ENCODE results near the gene CD164L2.

The CD164L2 gene

GRCh38 chr1:27361044-27361402 lies 22.1 kb downstream of the CD164L2 start:
- no peak for DNase-seq

GRCh38 chr1:27360159-27361043 lies 22.7 kb downstream of the CD164L2 start:
- DNase-seq, result no peak

- DNase-seq, result no peak
Observed at GRCh38 chr1:27359822-27360158, 23.3 kb downstream of the CD164L2 start.

GRCh38 chr1:27358928-27359313 lies 24.2 kb downstream of the CD164L2 start:
- DNase-seq, result no peak

- DNase-seq, result no peak
Observed at GRCh38 chr1:27358038-27358927, 24.9 kb downstream of the CD164L2 start.

- peak; percentile 53 for DNase-seq
Observed at GRCh38 chr1:27357281-27358037, 25.7 kb downstream of the CD164L2 start.

- DNase-seq, result no peak
Observed at GRCh38 chr1:27356619-27357280, 26.4 kb downstream of the CD164L2 start.

- DNase-seq, result no peak
Observed at GRCh38 chr1:27356277-27356618, 26.9 kb downstream of the CD164L2 start.

- no peak for DNase-seq
Observed at GRCh38 chr1:27355683-27356082, 27.4 kb downstream of the CD164L2 start.

GRCh38 chr1:27353629-27354028 lies 29.5 kb downstream of the CD164L2 start:
- DNase-seq, result no peak

- no peak for DNase-seq
Observed at GRCh38 chr1:27353166-27353565, 30.0 kb downstream of the CD164L2 start.

- DNase-seq, result no peak
Observed at GRCh38 chr1:27351541-27352107, 31.5 kb downstream of the CD164L2 start.

- DNase-seq, result no peak
Observed at GRCh38 chr1:27350663-27351540, 32.2 kb downstream of the CD164L2 start.

- peak; percentile 57 for DNase-seq
Observed at GRCh38 chr1:27349784-27350662, 33.1 kb downstream of the CD164L2 start.

- peak; percentile 74 for DNase-seq
Observed at GRCh38 chr1:27348861-27349783, 34.0 kb downstream of the CD164L2 start.

- no peak for DNase-seq
Observed at GRCh38 chr1:27346991-27347624, 36.0 kb downstream of the CD164L2 start.

- no peak for DNase-seq
Observed at GRCh38 chr1:27346357-27346756, 36.8 kb downstream of the CD164L2 start.

- DNase-seq, result no peak
Observed at GRCh38 chr1:27345272-27345671, 37.9 kb downstream of the CD164L2 start.

GRCh38 chr1:27343639-27344025 lies 39.5 kb downstream of the CD164L2 start:
- DNase-seq, result no peak

All from NCI-H510A treated with DMSO at 0.1 percent for 48 hours (cell line).